H1 (cell line): ENCODE measurements around the gene RASSF3. TPM values are rescaled to one million over a fixed set of nuclear protein-coding genes. Genes with fewer than 3 reads are reported as not detected.

Source experiments
- ASH2L ChIP-seq: fragments of 200-600, 300-600 bp; sonication (generic); IDR thresholded peaks from one replicate; pipeline ENCODE4 v1.7.1; 2017; ENCODE audit warnings: low read length
- ATF3 ChIP-seq: IDR thresholded peaks from 2 replicates; pipeline ENCODE4 v1.6.1; 2011; ENCODE audit warnings: low read depth, mild to moderate bottlenecking, low read length; ENCODE audit not compliant: insufficient read depth
- CEBPB ChIP-seq: IDR thresholded peaks from 2 replicates; pipeline ENCODE4 v1.6.1; 2012; ENCODE audit warnings: low read depth, low read length
- POLR2A ChIP-seq, 2 experiments: IDR thresholded peaks; 1 replicate in 1 of 2; 2 replicates in 1 of 2; pipeline ENCODE4 v1.6.1; 2011; ENCODE audit warnings: low read depth in 2 of 2, low read length in 2 of 2, mild to moderate bottlenecking in 2 of 2; ENCODE audit errors: control extremely low read depth in 1 of 2
- SP2 ChIP-seq: IDR thresholded peaks from 2 replicates; pipeline ENCODE4 v1.6.1; 2012; ENCODE audit warnings: mild to moderate bottlenecking, low read length, inconsistent platforms
- TAF7 ChIP-seq: optimal IDR thresholded peaks from 2 replicates; pipeline ENCODE3; 2011; ENCODE audit warnings: low read depth, mild to moderate bottlenecking, inconsistent platforms, low read length, moderate library complexity, borderline replicate concordance
- USF2 ChIP-seq: IDR thresholded peaks from 2 replicates; pipeline ENCODE4 v1.6.1; 2011; ENCODE audit warnings: low read length, improper control_type of control experiment
- polyA plus RNA-seq, 7 experiments: library from polyadenylated mRNA; depleted of rRNA in 3 of 7; stranded (reverse) in 5 of 7; unstranded in 2 of 7; fragments of >200 nt in 5 of 7; fragments of 200-250 nt in 2 of 7; gene quantifications; 1 replicate in 5 of 7; 2 replicates in 1 of 7; 4 replicates in 1 of 7; pipeline versions ENCODE4 v1.2.1 to v1.2.3, GENCODE V29; 2011 to 2013; ENCODE audit warnings: missing spikeins in 2 of 7, mixed read lengths in 2 of 7
- total RNA-seq: library from RNA; stranded (reverse); fragmentation: NEBNext Ultra II Directional; extraction: Animal tissue kit (Norgen Biotek cat#: 25700); gene quantifications from 2 replicates; pipeline ENCODE4 v1.2.1, GENCODE V29; 2021

The RASSF3 gene
- total and polyA plus RNA-seq, 2 of the 8 experiments (the other 6 are each of a cell fraction or from before 2014, with no cell fraction given) = 19.1 to 64.3 TPM

- TF ChIP-seq ASH2L = no peak
- TF ChIP-seq SP2 = no peak
- TF ChIP-seq TAF7 = no peak
- TF ChIP-seq ATF3 = no peak
- TF ChIP-seq CEBPB = no peak
- no peak for TF ChIP-seq USF2
- TF ChIP-seq POLR2A (IDR thresholded peaks at IDR 0.05; ENCODE audit: control extremely low read depth in 1 of 2, low read depth in 2 of 2, low read length in 2 of 2) = no peak
These were observed 134.3 kb downstream of the RASSF3 start (continued) for GRCh38 chr12:64744422-64745258.
